Gastroesophageal sphincter (tissue), 3 donors: ENCODE results near the gene RAB38.

Experiments used
- CTCF ChIP-seq, 4 experiments: fragments of 200-600 bp in 2 of 4; fragments of 450-650 bp in 2 of 4; sonication (generic) in 1 of 4; IDR thresholded peaks; one replicate each; pipeline ENCODE4 v1.5.1; 2017 to 2019; ENCODE audit warnings: antibody characterized with exemption in 4 of 4, mild to moderate bottlenecking in 2 of 4, moderate library complexity in 2 of 4
- POLR2A ChIP-seq, 2 donors: fragments of 450-650 bp; IDR thresholded peaks; one replicate each; pipeline ENCODE4 v1.6.1; 2017; ENCODE audit warnings: antibody characterized with exemption in 2 of 2, mild to moderate bottlenecking in 2 of 2, moderate library complexity in 1 of 2

- TF ChIP-seq CTCF (IDR thresholded peaks at IDR 0.05) (no peak), POLR2A (IDR thresholded peaks at IDR 0.05) (no peak)
Observed at GRCh38 chr11:88167853-88168252, 7.4 kb downstream of the RAB38 start.
